Activated CD8-positive, alpha-beta T cell treated with anti-CD3 and anti-CD28 coated beads for 36 hours (primary cell): ENCODE results near the gene S100B. TPM values are rescaled to one million over a fixed set of nuclear protein-coding genes. Genes with fewer than 3 reads are reported as not detected.
A peak's percentile ranks its signal among the peaks of the same experiment; 100 is the strongest.

Experiments
- ATAC-seq: fragments of 200-7000 bp; cut with Tn5 transposase; one replicate; pipeline ENCODE4 v1.10.0; 2021; ENCODE audit warnings: mild to moderate bottlenecking, moderate library complexity
- CTCF ChIA-PET: fragments of 350-600 bp; sonication (Branson Sonifier 250); formaldehyde crosslinking; loops from one replicate; lab custom pipeline; 2021; ENCODE audit warnings: antibody characterized with exemption; lab: Charles Lee
- POLR2A ChIA-PET: fragments of 350-600 bp; sonication (Branson Sonifier 250); formaldehyde crosslinking; loops from one replicate; lab custom pipeline; 2021; ENCODE audit warnings: antibody characterized with exemption; lab: Charles Lee
- DNase-seq: peaks from one replicate; pipeline ENCODE4 v3.0.0-alpha.2; 2020
- H3K27ac Mint-ChIP-seq: one replicate; pipeline ENCODE4 v1.8.0; 2021; ENCODE audit warnings: mild to moderate bottlenecking, mixed read lengths
- H3K27me3 Mint-ChIP-seq: one replicate; pipeline ENCODE4 v1.8.0; 2021; ENCODE audit warnings: mixed read lengths
- H3K36me3 Mint-ChIP-seq: one replicate; pipeline ENCODE4 v1.8.0; 2021; ENCODE audit warnings: low read depth, mixed read lengths
- H3K4me1 Mint-ChIP-seq: one replicate; pipeline ENCODE4 v1.8.0; 2021; ENCODE audit warnings: low read depth, mixed read lengths
- H3K4me3 Mint-ChIP-seq: one replicate; pipeline ENCODE4 v1.8.0; 2021; ENCODE audit warnings: mild to moderate bottlenecking, moderate library complexity, mixed read lengths
- H3K9me3 Mint-ChIP-seq: one replicate; pipeline ENCODE4 v1.8.0; 2021; ENCODE audit warnings: mixed read lengths
- intact Hi-C: fragments of 100-400 bp; cut with micrococcal nuclease; formaldehyde crosslinking; loops from one replicate; pipeline ENCODE4 v1.10.0; 2022
- total RNA-seq, 2 experiments: library from RNA; stranded (reverse); gene quantifications; one replicate each; pipeline ENCODE4 v1.2.3, GENCODE V29; 2021
- TF ChIP-seq, protein P1 (sequence below): fragments of 200-600 bp; IDR thresholded peaks from one replicate; pipeline ENCODE4 v1.8.0; 2022; ENCODE audit warnings: antibody characterized with exemption, mild to moderate bottlenecking

The S100B gene
- total RNA-seq, 2 experiments from 2014 or later = 2.7 to 3.0 TPM

DNA sequence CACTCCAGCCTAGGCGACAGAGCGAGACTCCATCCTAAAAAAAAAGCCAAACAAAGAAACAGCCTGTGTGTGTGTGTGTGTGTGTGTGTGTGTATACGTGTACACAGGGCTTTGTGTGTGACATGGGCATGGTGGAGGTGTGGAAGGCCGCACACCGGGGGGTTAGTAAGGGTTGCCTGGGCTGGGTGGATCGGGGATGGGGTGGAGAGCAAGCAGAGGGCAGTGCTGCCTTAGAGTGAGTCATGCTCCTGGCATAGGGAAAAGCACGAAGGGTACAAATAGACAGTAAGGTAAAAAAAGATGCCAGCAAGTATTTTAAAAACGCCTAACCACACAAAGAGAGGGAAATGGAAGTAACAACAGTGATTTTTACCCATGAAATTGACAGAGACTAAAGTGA is 36.8 kb upstream of the S100B start:
- ATAC-seq (no peak), DNase-seq (no peak)
- H3K4me1 Mint-ChIP-seq = peaks cover 54% of the 10 kb centered on the region
- H3K36me3 Mint-ChIP-seq = peaks cover 56% of the 10 kb centered on the region
- no peaks in the 10 kb centered on the region for H3K9me3 Mint-ChIP-seq
- TF ChIP-seq, protein P1, sequence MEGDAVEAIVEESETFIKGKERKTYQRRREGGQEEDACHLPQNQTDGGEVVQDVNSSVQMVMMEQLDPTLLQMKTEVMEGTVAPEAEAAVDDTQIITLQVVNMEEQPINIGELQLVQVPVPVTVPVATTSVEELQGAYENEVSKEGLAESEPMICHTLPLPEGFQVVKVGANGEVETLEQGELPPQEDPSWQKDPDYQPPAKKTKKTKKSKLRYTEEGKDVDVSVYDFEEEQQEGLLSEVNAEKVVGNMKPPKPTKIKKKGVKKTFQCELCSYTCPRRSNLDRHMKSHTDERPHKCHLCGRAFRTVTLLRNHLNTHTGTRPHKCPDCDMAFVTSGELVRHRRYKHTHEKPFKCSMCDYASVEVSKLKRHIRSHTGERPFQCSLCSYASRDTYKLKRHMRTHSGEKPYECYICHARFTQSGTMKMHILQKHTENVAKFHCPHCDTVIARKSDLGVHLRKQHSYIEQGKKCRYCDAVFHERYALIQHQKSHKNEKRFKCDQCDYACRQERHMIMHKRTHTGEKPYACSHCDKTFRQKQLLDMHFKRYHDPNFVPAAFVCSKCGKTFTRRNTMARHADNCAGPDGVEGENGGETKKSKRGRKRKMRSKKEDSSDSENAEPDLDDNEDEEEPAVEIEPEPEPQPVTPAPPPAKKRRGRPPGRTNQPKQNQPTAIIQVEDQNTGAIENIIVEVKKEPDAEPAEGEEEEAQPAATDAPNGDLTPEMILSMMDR = no peak
- intact Hi-C loops = no loop called here
- H3K27ac Mint-ChIP-seq = no peak overlapping the region
- POLR2A ChIA-PET = interaction anchor here (0.6 to 1.3 kb wide), 2 partner anchors 15 to 25 kb away, joined by 3 to 4 read pairs; no protein-coding TSS in a partner anchor
- H3K27me3 Mint-ChIP-seq = no peaks in the 10 kb centered on the region
- no peak overlapping the region for H3K4me3 Mint-ChIP-seq
- CTCF ChIA-PET = no interaction called here

DNA sequence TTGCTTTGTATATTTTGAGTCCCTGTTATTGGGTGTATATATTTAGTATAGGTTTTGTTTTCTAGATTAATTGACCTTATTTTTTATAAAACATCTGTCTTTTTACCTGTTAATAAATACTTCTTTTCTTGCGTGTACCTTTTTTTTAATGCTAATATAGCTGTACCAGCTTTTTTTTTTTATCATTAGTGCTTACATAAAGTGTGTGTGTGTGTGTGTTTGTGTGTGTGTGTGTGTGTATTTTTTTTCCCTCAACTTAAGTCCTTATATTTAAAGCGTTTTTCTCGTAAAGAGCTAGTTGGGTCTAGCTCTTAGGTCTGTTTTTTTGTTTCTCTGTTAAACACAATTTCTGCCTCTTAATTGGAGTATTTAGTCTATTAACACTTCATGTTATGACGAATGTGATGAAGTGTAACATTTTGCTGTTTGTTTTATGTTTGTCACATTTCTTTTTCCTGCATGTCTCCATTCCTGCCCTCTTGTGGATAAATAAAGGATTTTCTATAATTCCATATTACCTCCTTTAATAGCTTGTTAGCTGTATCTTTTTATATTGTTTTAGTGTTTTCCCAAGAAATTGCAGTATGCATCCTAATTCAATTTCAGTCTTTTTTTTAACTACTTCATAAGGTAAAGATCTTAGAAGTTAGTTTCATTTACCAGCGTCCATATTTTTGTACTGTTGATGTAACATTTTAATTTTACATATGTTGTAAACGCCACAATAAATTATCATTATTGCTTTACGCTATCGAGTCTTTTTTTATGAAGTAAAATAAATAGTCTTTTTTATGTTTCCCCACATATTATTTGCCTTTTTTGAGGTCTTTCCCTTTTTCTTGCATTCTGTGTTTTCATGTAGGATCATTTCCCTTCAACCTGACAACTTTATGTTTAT is 34.9 kb upstream of the S100B start:
- POLR2A ChIA-PET = no interaction called here
- intact Hi-C loops = no loop called here
- Mint-ChIP-seq H3K4me1 (peaks cover 55% of the 10 kb centered on the region), H3K27me3 (no peaks in the 10 kb centered on the region), H3K36me3 (peaks cover 41% of the 10 kb centered on the region), H3K27ac (peak overlapping the region; percentile 85), H3K9me3 (no peaks in the 10 kb centered on the region), H3K4me3 (peak overlapping the region; percentile 55)
- TF ChIP-seq, protein P1 = peak; percentile 41
- CTCF ChIA-PET = interaction anchor here (0.7 to 1.9 kb wide), 17 partner anchors 8 to 185 kb away, joined by 3 to 6 read pairs (median 4); partner anchors contain the start of gene DIP2A
- ATAC-seq = no peak
- DNase-seq = no peak

DNA sequence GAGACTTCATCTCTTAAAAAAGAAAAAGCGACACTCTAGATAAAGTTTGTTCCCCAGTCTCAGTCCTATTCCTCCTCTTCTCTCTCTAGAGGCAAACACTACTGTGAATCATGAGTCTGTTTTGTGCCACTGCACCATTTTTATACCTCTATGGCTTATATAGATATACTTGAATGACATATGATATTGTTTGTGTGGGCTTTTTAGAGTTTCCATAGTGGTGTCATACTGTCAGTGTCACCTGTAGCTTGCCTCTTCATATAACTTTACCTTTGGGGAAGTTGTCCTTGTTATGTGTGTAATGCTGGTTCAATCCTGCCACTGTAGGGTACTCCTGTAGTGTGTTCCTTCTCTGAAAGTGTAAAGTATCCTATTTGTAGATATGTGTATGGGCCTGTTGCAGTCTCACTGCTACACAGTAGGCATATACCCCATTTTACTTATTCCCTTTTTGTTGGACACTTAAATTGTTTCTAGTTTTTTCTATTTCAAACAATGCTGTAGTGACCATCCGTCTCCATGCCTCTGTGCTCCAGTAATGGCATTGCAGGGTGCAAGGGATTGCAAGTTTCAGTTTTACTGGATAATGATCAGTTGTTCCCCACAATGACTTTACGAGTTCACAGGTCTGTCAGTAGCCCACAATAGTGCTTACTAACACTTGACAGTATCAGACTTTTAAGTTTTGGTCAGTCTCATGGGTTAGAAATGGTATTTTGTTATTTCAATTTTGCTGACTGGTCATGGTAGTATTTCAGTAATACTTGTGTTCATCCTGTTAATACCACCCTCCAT is 33.3 kb upstream of the S100B start:
- intact Hi-C loops = no loop called here
- H3K9me3 Mint-ChIP-seq = no peaks in the 10 kb centered on the region

DNA sequence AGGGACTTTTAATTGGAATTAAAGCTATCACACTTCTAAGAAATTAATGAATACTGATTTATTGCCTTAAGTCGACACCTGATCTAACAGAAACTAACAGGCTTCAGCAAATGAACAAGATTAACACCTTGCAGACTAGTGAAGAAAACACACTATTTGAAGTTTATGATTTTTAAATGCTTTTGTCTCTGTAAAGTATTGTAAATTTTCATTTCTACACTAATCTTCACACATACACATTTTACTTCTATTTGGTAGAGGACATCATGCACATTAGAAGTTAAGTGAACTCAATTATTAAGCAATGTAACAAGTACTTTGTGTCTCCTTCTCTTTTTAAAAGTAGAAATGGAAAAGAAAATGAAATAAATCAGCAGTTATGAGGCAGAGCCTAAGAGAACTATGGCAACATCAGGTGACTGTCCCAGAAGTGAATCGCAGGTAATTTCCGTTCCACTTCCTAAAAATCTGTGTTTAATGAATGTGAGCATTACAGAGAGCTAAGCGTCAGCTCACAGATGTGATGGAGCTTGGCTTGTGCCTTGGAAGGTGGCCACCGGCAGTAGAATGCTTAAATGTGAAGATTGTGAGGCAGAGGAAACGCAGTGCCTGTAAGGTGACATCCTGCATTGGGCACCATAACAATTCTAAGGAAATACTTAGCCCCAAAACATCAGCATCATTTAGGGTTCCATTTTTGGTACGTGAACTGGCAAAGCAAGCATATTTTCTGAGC is 31.8 kb upstream of the S100B start:
- POLR2A ChIA-PET = interaction anchor here (0.9 to 7.4 kb wide), 8 partner anchors 12 to 179 kb away, joined by 3 to 52 read pairs (median 6); no protein-coding TSS in a partner anchor

More for the DNA sequence above, 33.3 kb upstream of the S100B start:
- ATAC-seq (peak; percentile 15), DNase-seq (no peak)
- Mint-ChIP-seq H3K36me3 (peaks cover 33% of the 10 kb centered on the region), H3K27me3 (no peaks in the 10 kb centered on the region), H3K27ac (peak overlapping the region; percentile 86), H3K4me1 (peaks cover 70% of the 10 kb centered on the region), H3K4me3 (peak overlapping the region; percentile 69)
- POLR2A ChIA-PET = interaction anchor here (1.0 to 7.4 kb wide), 4 partner anchors 18 to 139 kb away, joined by 3 to 52 read pairs (median 18); no protein-coding TSS in a partner anchor
- TF ChIP-seq, protein P1 = no peak
- CTCF ChIA-PET = interaction anchor here (1.6 to 1.9 kb wide), 6 partner anchors 9 to 180 kb away, joined by 4 to 6 read pairs (median 5); partner anchors contain the start of gene DIP2A

More for the DNA sequence above, 31.8 kb upstream of the S100B start:
- no peaks in the 10 kb centered on the region for H3K9me3 Mint-ChIP-seq
- intact Hi-C loops = no loop called here
- ATAC-seq = no peak
- H3K27me3 Mint-ChIP-seq = no peaks in the 10 kb centered on the region
- no peak for DNase-seq
- CTCF ChIA-PET = interaction anchor here (1.2 to 6.4 kb wide), 5 partner anchors 10 to 105 kb away, joined by 3 to 22 read pairs (median 5); no protein-coding TSS in a partner anchor
- TF ChIP-seq, protein P1 = no peak
- H3K4me1 Mint-ChIP-seq = peaks cover 73% of the 10 kb centered on the region
- H3K36me3 Mint-ChIP-seq = peaks cover 29% of the 10 kb centered on the region
- peak overlapping the region; percentile 93 for H3K4me3 Mint-ChIP-seq
- H3K27ac Mint-ChIP-seq = peak overlapping the region; percentile 97
